Left lobe of liver (tissue), 1 donor: ENCODE results near the gene MAP3K10. TPM values are rescaled to one million over a fixed set of nuclear protein-coding genes. Genes with fewer than 3 reads are reported as not detected.

Source experiments
- total RNA-seq: library from RNA; stranded (reverse); gene quantifications from one replicate; pipeline ENCODE4 v1.2.1, GENCODE V29; 2021
- donor health status: DM: no; HTN: yes; CAD: no.

The MAP3K10 gene
- total RNA-seq, 1 donor from 2014 or later, result 7.7 TPM

Other genes with a start within 250 kb of the MAP3K10 start
- gene PSMC4, start 220.3 kb upstream of the MAP3K10 start, total RNA-seq, result 47.9 TPM
- gene ZNF546, start 194.4 kb upstream of the MAP3K10 start, total RNA-seq, result 4.7 TPM
- gene ZNF780B, start 135.2 kb upstream of the MAP3K10 start, total RNA-seq, result 7.0 TPM
- gene ZNF780A, start 100.5 kb upstream of the MAP3K10 start, total RNA-seq, result 15.9 TPM
- gene TTC9B, start 27.0 kb downstream of the MAP3K10 start, total RNA-seq, result not detected
- gene CCNP, start 35.3 kb downstream of the MAP3K10 start, total RNA-seq, result 3.8 TPM
- gene AKT2, start 93.9 kb downstream of the MAP3K10 start, total RNA-seq, result 140 TPM
- gene C19orf47, start 157.0 kb downstream of the MAP3K10 start, total RNA-seq, result 6.7 TPM
- 104 TPM for gene PLD3, start 157.3 kb downstream of the MAP3K10 start, total RNA-seq
- not detected for gene HIPK4, start 198.8 kb downstream of the MAP3K10 start, total RNA-seq
- 0.70 TPM for gene PRX, start 222.0 kb downstream of the MAP3K10 start, total RNA-seq
- 4.7 TPM for gene SERTAD1, start 234.6 kb downstream of the MAP3K10 start, total RNA-seq